GM19397 (cell line): Measurements from ENCODE around the gene TOX2.

Experiments used
- ATAC-seq: cut with Tn5 transposase; IDR thresholded peaks from one replicate; pipeline ENCODE4 v1.9.1; 2021; ENCODE audit warnings: mild to moderate bottlenecking, moderate library complexity; ENCODE audit not compliant: unreplicated experiment

Gene TOX2

GRCh38 chr20:43914311-43915210 lies at the start of gene TOX2:
Gene TOX2 (plus strand): TSS chr20:43914852. CDS start chr20:43914892, 40 bp downstream.
- ATAC-seq, result peak; percentile 67

GRCh38 chr20:43868091-43868490 lies 46.6 kb upstream of the TOX2 start:
- no peak for ATAC-seq

DNA sequence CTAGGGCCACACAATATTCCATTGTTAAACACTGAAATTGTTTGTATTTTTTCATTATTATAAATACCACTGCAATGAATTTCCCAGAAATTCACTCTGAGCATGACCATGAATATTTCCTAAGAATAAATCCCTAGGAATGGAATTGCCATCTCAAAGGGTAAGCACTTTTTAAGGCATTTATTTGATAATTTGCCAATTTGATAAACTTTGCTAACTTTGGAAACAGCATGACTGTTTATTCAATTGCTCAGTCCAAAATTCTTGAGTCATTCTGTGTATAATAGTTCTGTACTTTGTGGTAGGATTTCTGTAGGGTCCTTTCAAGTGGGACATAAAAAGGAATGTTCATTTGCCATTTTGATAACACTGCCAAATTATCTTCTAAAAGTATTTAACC lies 44.2 kb upstream of the TOX2 start:
- no peak for ATAC-seq

DNA sequence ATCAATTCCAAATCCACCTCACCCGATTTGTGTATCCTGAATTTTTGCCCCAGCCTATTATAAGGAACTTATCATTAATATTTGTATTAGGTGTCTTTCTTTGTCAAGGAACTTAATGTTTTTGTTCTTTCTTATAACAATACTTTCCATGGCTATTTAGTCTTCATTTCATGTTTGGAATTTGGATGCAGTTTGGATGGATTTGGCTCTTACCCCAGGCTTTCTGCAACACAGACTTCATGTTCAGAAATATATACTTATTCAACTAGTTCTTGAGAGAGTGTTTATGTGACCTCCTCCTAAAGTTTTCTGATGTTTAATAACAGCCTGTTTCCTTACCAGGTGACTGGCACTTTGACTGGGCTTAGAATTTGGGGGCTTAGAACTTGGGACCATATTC lies 35.9 kb upstream of the TOX2 start:
- ATAC-seq, result no peak

DNA sequence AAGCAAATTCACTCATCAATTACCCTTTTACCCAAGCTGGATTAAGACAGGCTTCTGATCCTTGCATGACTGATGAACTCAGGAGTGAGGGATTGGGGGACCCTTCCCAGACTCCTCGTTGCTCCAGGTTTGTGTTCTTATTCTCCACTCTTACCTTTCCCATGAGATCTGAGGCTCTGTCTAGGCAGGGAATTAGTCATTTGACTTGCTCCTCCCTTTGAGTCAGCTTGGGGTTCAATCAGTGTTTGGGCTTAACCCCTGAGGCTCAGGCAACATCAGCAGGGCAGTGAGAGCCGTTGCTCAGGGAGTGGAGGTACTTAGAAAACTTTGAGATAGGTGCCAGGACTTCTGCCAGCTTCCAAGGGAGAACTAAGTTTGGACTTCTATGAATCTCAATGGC lies 20.7 kb upstream of the TOX2 start:
- no peak for ATAC-seq

GRCh38 chr20:43894491-43894890 lies 20.2 kb upstream of the TOX2 start:
- ATAC-seq, result no peak

- no peak for ATAC-seq
Measured at GRCh38 chr20:43895235-43895634, 19.4 kb upstream of the TOX2 start.

DNA sequence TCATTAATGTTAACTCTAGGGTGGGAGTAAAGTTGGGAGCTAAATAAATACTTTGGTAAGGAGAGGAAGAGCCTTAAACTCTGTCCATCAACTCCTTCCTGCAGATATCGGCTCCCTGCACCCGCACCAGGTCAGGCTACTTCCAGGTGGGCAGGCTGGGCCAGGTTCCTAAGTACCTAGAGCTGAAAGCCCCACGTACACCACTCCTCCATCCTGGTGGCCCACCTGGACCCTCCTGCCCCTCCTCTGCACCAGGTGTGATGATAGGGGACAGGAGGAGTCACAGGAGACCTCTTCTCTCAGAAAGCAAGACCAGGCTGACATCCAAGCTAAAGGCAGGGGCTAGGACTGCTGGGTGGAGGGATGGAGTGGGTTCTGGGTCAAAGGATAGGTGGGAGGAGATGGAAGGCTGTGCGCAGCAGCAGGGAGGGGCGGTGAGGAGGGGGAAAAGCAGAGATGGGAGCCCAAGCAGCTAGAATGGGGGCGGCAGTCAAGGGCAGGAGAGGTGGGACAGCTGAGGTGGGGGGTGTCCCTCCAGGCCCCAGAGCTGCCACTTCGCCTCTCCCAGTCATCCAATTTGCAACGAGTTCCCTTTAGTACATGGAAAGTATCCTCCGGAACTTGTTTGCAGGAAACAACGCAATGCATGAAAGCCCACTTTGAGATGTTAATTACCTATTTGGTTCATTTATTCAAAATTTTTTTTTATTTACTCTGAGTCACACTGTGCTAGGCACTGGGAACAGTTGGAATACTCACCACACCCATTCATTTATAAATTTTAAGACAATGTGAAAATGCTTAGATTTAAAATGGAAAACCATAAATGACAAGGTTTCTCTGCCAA lies 15.2 kb upstream of the TOX2 start:
- ATAC-seq, result no peak

GRCh38 chr20:43900121-43900466 lies 14.6 kb upstream of the TOX2 start:
- no peak for ATAC-seq

GRCh38 chr20:43900496-43900895 lies 14.2 kb upstream of the TOX2 start:
- no peak for ATAC-seq

- no peak for ATAC-seq
Measured at GRCh38 chr20:43901296-43901695, 13.4 kb upstream of the TOX2 start.

GRCh38 chr20:43903953-43904826 lies 10.5 kb upstream of the TOX2 start:
- ATAC-seq, result no peak

DNA sequence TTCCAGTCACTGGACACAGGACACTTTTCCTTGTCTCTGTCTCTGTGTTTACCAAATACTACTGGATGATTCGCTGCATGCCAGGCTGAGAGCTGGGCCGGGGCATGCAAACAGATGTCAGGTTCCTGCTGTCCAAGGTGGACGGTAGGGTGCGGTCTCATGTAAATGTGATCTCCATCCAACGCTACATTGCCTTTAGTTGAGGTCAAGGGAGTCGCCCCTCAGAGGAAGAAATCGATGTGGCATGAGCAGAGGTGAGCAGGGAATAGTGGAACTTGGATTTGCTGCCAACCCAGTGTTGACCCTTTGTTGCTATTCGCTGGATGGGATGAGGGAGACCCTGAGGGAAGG lies 9.8 kb upstream of the TOX2 start:
- ATAC-seq, result no peak

- ATAC-seq, result no peak
Measured at GRCh38 chr20:43906505-43907034, 8.1 kb upstream of the TOX2 start.

DNA sequence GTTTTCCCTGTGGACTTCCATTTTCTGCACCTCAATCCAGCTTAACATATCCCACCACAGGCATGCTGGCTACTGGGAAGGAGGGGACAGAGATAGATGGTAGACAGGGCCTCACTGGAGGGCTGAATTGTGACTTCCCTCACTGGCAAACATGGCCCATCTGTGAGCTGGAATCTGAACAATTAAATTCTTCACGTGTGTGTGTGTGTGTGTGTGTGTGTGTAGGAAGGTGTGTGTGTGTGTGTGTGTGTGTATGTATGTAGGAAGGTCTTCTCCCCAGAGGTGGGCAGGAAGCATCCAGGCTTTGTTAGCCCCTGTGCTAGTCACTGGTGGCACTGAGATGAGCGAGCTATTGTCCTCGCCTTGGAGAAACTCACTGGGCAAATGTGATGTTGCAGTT lies 5.4 kb upstream of the TOX2 start:
- no peak for ATAC-seq

- no peak for ATAC-seq
Measured at GRCh38 chr20:43909720-43910119, 4.9 kb upstream of the TOX2 start.

GRCh38 chr20:43910564-43910963 lies 4.1 kb upstream of the TOX2 start:
- no peak for ATAC-seq

GRCh38 chr20:43911066-43911465 lies 3.6 kb upstream of the TOX2 start:
- ATAC-seq, result no peak

- ATAC-seq, result no peak
Measured at GRCh38 chr20:43913291-43914025, 1.2 kb upstream of the TOX2 start.
